Embryonic facial prominence (tissue), 1 donor: ENCODE measurements around the gene TRAF3IP1.

Experiments
- DNase-seq: peaks from one replicate; pipeline ENCODE4 v3.0.0-alpha.2; 2016; ENCODE audit errors: extremely low spot score

The TRAF3IP1 gene

GRCh38 chr2:238449241-238449640 lies 128.9 kb downstream of the TRAF3IP1 start:
- no peak for DNase-seq

- DNase-seq, result no peak
Measured at GRCh38 chr2:238449909-238450417, 129.6 kb downstream of the TRAF3IP1 start.

GRCh38 chr2:238450440-238450861 lies 130.1 kb downstream of the TRAF3IP1 start:
- DNase-seq, result no peak
